GM18526 (cell line): Measurements from ENCODE around the gene ACRBP.

Experiments
- POLR2A ChIP-seq: IDR thresholded peaks from 3 replicates; pipeline ENCODE4 v1.6.1; 2011; ENCODE audit not compliant: insufficient read length; ENCODE audit errors: extremely low read depth

Gene ACRBP

DNA sequence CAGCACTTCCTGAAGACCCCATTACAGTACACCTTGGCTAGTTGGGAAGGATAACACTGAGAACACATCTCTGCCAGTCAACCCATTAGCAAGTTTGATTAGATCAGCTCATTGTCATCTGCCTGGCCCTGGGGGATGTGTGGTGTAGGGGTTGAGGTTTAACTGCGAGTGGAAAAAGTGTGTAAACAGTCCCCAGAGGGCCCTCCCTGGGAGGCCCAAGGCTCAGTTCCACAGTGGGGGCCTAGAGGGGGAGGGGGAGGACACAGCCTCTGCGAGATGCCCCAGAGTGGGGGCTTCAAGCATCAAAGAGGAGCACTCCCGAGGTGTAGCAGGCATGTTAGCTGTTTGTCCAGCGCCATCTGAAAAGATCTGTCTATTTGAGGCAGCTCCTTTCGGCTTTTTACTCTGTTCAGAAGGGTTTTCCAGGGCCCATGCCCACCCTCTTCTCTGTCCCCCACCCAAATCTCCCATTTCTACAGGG, 11.8 kb downstream of the ACRBP start:
- TF ChIP-seq POLR2A, result no peak

DNA sequence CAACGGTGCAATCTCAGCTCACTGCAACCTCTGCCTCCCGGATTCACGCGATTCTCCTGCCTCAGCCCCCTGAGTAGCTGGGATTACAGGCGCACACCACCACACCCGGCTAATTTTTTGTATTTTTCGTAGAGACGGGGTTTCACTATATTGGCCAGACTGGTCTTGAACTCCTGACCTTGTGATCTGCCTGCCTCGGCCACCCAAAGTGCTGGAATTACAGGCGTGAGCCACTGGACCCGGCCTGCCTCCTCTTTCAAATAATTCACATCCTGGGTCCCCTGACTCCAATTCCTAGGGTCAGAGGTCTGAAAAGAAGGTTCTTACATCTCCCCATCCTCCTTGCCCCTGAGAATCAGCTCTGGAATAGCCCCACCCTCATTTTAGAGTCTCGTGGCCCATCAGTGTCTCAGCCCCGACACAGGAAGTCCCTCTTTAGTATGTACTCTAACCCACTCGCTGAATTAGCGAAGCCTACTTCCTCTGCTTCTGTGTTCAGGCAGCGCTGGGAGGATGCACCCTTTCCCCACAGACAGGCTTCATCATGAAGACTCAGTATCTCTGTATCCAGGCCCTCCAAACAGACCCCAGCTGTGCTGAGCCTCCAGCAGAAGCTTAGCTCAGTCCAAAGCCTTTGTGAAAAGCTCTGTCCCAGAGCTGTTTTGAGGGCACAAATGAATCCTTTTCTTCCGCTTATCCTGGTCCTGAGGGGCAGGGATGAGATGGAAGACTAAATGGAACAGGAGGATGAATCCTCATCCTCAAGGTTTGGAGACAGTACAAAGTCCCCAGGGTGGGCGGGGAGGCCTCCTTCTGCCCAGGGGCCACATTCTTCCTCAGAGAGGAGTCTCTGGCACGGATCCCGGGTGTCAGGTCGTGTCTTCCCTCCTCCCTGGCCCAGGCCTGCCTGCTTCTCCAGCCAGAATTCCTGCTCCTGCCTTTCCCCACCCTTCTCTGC, 14.9 kb downstream of the ACRBP start:
- TF ChIP-seq POLR2A, result peak; percentile 46

DNA sequence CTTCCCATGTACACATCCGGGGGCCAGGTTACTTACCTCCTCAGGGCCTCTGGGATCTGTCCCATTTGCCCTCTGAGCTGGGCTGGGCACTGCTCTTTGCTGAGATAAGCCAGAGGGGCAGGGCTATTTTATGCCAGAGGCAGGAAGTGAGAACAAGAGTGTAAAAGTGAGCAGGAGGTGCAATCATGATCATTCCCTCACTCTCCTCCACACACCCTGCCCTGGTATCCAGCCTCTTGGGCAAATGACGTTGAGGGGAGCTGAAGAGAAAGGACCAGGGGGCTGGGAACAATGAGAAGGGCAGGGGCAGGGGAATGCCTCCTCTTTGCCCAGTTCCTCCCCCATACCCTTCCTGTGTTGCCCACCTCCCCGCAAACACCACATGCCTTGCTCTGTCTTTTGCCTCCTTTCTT, 15.7 kb downstream of the ACRBP start:
- peak; percentile 29 for TF ChIP-seq POLR2A

DNA sequence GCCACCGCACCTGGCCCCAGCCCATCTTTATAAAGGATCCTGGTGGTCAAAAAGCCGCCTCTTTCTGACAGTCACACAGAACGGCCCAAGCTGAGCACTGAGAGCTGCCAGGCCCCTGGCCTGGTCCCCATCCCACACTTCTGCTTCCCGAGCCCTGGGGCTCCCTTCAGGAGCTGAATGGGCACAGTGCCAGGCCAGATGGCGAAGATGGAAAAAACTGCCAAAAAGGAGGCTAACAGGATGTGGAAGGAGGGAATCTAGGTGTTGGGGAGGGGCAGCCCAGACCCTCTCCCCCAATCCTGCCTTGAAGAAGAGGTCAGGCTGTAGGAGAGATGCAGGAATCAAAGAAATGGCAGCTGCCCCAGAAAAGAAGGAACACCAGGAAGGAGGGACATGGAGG, 16.5 kb downstream of the ACRBP start:
- TF ChIP-seq POLR2A, result no peak

DNA sequence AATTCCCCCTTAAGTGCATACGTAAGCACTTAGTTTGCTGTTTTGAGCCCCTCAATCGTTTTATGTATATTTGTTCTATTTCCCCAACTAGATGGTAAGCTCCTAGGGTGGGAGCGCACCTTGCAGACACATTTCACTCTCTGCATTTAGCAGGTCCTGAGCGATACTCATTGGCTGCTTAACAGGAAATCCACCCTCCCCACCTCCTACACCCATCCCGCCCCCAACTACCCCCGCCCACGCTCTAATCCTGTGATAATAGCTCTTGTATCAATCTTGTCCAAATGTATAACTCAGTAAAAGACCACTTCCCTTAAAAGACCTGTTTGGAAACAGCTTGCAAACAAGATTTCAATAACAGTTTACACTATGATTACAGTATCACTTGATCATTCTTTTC, 19.6 kb downstream of the ACRBP start:
- TF ChIP-seq POLR2A, result no peak

DNA sequence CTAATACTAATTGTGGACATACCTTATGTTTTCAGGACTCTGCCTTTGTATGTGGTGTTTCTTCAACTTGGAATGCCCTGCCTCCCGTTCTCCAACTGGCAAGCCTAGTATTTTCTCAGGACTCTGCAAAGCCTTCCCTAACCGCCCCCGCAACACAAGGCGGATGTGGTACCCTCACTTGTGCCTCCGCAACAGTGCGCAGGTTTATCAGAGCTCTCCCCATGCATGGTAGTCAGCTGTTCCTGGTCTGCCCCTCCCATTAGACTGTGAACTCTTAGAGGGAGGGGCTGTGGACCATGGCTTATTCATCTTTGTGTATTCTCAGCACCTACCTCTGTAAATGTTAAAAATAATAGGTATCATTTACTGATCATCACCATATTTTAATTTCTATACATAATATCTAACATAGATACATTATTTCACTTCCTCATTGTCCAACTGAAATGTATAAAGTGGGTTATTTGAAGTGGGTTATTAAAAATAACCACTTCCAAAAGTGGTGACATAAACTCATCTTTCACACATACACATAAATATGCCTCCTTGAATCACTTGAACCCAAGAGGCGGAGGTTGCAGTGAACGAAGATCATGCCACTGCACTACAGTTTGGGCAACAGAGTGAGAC, 20.5 kb downstream of the ACRBP start:
- no peak for TF ChIP-seq POLR2A

DNA sequence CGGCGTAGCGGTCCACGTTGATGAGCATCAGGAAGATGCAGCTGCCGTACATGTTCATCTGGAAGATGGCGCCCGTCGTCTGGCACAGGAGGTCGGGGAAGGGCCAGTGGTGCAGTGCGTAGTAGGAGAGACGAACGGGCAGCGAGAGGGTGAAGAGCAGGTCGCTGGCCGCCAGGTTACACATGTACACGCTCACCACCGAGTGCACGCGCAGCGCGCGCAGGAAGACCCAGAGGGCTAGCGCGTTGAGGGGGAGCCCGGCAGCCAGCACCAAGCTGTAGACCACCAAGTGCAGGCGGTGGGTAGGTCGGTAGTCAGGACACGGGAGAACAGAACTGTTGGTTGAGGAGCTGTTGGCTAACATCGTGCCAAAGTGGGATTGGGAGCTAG, 26.4 kb downstream of the ACRBP start:
- TF ChIP-seq POLR2A, result no peak

DNA sequence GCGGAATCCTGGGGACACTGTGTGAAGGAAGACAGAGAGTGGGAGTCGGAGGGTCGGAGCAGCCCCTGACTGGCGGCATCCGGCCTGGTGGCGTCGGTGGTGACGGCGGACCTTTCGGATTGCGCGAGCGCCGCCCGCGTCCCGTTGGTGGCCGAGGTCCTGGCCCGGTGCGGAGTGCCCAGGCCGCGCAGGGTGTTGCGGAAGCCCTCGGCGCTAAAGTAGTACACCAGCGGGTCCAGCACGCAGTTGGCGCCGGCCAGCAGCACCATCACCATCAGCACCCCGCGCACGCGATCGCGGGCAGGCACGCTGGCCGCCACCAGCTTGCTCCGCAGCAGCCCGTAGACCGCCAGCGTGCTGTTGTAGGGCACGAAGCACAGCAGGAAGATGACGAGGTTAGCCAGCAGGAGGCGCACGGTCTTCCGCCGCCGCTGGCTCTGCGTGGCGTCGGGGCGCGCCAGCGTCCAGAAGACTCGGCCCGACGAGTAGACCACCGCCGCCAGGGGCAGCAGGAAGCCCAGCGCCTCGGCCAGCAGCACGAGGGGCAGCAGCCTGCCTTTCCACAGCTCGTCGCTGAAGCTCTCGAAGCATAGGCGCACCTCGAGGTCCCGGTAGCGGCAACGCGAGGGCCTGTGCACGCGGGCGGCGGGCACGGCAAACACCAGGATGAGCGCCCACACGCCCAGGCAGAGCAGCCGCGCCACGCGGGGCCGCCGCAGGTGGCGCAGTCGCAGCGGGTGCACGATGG, 26.9 kb downstream of the ACRBP start:
- TF ChIP-seq POLR2A, result no peak

DNA sequence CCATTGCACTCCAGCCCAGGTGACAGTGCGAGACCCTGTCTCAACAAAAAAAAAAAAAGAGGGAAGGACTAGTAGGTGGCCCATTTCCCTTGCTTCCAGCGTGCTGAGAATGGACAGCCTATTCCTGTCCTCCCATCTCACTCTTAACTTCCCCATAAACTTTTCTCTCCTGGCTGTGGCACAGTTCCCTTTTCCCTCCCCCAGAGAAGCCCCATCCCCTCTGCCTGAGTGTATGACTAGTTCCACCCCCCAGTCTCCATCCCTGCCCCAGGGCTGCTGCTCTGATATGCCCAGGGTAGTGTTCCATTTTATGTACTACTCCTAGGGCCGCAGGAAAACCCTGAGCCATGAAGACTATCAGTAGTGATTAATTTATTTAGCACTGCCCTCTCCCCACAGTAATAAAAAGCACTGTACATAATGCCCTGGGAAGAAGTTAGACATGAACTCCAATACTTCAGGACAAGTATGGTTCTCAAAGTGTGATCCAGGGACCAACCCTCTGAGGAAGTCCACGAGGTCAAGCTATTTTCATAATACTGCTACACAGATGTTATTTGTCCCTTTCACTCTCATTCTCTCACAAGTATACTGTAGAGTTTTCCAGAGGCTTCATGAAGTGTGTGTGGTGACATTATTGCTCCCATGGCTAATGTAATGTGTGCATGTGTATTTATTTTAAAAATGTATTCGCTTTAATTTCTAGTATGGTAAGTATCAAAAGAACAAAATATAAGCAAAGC, 28.6 kb downstream of the ACRBP start:
- TF ChIP-seq POLR2A, result no peak

DNA sequence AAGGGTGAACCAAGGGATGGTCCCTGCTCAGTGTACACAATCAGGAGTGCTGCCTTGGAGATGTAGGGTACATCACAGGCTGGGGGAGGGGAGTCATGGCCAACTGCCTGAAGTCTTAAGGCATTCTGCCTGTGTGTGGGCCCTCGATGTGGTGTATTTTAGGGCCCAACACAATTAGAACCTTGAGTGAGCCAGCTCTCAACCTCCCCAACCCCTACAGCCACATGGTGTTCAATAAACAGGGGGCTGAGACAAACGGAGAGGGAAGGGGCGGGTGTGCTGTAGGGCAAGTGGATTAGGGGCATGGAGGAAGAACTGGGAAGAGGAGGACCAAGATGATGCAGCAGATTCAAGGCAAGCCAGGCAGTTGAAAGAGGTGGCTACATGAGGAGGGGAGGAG, 31.4 kb downstream of the ACRBP start:
- no peak for TF ChIP-seq POLR2A

DNA sequence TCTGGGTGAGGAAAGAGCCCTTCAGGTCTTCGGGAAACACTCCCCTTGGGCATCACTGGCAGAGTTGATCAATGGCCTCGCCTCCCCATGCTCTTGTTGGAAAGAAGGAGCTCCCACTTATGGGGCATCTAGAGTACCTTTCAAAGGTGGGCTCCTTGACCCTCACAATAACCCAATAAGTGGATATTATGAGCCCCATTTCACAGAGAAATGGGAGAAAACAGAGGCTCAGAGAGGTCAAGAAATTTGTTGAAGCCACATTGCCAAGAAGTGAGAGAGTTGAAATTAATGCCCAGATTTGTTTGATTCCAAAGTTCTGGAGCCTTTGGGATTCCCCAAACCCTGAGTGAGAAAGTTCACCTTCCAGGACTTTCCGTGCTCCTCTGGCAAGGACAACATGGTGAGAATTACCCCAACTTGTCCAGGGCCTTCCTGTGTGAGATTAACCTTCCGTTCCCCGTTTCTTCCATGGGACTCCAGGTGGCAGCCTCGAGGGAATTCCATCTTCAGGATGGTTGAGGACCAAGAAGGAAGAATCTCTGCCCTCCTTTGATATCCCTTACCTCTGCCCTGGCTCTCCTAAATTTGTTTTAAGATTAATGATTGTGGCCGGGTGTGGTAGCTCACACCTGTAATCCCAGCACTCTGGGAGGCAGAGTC, 32.6 kb downstream of the ACRBP start:
- no peak for TF ChIP-seq POLR2A

DNA sequence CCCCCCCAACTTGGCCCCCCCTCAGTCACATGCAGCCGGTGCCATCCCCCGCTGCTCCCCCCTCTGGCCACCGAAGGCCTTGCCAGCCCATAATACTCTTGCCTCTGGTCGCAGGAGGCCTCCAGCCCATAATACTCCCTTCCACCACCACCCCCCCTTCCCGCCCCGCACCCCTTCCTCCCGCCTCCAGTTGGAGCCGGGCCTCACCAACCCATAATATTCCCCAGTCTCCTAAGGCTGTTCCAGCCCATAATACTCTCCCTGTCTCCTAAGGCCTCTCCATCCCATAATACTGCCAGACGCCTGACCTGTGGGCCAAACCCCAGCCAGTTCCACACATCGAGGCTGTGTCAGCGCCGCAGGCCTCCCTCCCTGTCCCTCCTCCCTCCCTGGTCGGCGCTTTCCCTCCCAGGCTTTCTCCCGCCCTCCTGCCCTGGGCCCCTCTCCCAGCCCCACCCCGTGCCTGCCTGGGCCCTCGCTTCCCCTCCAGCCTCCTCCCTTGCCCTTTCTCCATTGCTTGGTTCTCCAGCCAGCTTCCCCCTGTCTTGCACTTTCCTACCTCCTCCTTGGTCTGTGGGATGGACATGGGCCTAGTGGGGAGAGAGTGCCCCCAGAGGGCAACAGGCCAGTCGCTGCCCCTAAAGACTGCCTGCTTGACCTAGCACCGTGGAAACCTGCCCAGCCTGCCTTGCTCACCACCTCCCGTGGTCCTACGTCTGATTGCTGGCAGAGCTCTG, 33.3 kb downstream of the ACRBP start:
- TF ChIP-seq POLR2A, result no peak

DNA sequence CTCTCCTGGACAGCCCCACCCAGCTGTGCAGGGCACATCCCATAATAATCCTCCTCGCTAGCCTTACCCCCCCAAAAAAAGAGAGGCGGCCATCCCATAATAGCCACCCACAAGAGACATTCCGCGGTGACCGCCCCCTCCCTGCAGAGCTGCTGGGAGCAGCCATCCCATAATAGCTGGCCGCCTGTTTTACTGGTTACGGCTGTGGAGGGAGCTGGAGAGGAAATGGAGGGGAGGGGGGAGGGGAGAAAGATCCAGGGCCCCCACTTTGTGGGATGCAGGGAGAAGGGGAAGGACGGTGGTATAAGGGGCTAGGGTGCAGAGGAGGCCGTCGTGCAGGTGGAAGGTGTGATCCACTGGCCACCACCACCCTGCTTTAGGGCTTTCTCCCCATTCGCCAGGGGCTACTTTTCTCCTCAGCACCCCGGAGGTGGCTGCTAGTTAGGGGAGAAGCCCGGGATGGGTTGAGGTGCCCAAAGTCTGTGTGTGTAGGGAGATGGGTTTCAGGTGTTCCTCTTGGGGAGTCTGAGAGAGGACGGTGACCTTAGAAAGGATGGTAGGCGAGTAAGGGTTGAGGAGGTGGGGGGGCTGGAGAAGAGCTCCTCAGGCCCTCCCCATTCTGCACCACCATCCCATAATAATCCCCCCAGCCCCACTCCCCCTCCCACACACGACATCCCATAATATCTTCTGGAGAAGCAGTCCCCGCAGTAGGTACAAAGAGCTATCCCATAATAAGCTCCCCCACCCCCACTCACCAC, 34.0 kb downstream of the ACRBP start:
- TF ChIP-seq POLR2A, result no peak
